Hepatocyte (in vitro differentiated cells): ENCODE results near the gene NTSR2. TPM values are rescaled to one million over a fixed set of nuclear protein-coding genes. Genes with fewer than 3 reads are reported as not detected.
A peak's percentile ranks its signal among the peaks of the same experiment; 100 is the strongest.

ENCODE experiments used
- DNase-seq: peaks from one replicate; pipeline ENCODE4 v3.0.0-alpha.2; 2016; ENCODE audit warnings: low spot score
- H2AFZ ChIP-seq: fragments of 200-600 bp; sonication (generic); 2 replicates; pipeline ENCODE4 v1.6.0; 2016; ENCODE audit warnings: antibody characterized with exemption, mild to moderate bottlenecking
- H3K27ac ChIP-seq: fragments of 200-600 bp; sonication (generic); 2 replicates; pipeline ENCODE4 v1.5.1; 2016; ENCODE audit warnings: mild to moderate bottlenecking
- H3K27me3 ChIP-seq: fragments of 200-600 bp; sonication (generic); 2 replicates; pipeline ENCODE4 v1.6.1; 2016
- H3K36me3 ChIP-seq: fragments of 200-600 bp; sonication (generic); replicated peaks from 2 replicates; pipeline ENCODE4 v1.5.1; 2016; ENCODE audit warnings: low read depth; ENCODE audit not compliant: insufficient read depth
- H3K4me1 ChIP-seq: fragments of 200-600 bp; sonication (generic); 2 replicates; pipeline ENCODE4 v1.5.1; 2016; ENCODE audit warnings: mild to moderate bottlenecking, moderate library complexity; ENCODE audit not compliant: insufficient read depth
- H3K4me2 ChIP-seq: fragments of 200-600 bp; sonication (generic); 2 replicates; pipeline ENCODE4 v1.6.0; 2016
- H3K4me3 ChIP-seq: fragments of 200-600 bp; sonication (generic); 2 replicates; pipeline ENCODE4 v1.5.1; 2016; ENCODE audit warnings: mild to moderate bottlenecking
- H3K79me2 ChIP-seq: fragments of 200-600 bp; sonication (generic); 2 replicates; pipeline ENCODE4 v1.6.0; 2017; ENCODE audit warnings: mild to moderate bottlenecking
- H3K9me2 ChIP-seq: fragments of 200-600 bp; sonication (generic); replicated peaks from 2 replicates; pipeline ENCODE4 v1.6.0; 2017; ENCODE audit warnings: mild to moderate bottlenecking; ENCODE audit not compliant: insufficient read depth
- H3K9me3 ChIP-seq: fragments of 200-600 bp; sonication (generic); 2 replicates; pipeline ENCODE4 v1.5.1; 2016; ENCODE audit warnings: low read depth, mild to moderate bottlenecking
- H4K20me1 ChIP-seq: fragments of 200-600 bp; sonication (generic); 2 replicates; pipeline ENCODE4 v1.6.0; 2016; ENCODE audit warnings: mild to moderate bottlenecking; ENCODE audit not compliant: insufficient read depth, poor library complexity, severe bottlenecking
- EZH2 ChIP-seq: fragments of 200-600 bp; sonication (generic); IDR thresholded peaks from 2 replicates; pipeline ENCODE4 v1.6.1; 2016; ENCODE audit warnings: antibody characterized with exemption, mild to moderate bottlenecking, borderline replicate concordance
- EZH2phosphoT487 ChIP-seq: fragments of 200-600 bp; sonication (generic); IDR thresholded peaks from one replicate; pipeline ENCODE4 v1.6.1; 2018; ENCODE audit warnings: antibody characterized with exemption, mild to moderate bottlenecking, low read depth, moderate library complexity; ENCODE audit not compliant: unreplicated experiment, severe bottlenecking
- WGBS: methylation state at CpG from one replicate; pipeline ENCODE4 v1.1.6; 2016; ENCODE audit warnings: low lambda C conversion rate; ENCODE audit errors: missing lambda C conversion rate; 5-methylcytosine and 5-hydroxymethylcytosine counted together
- polyA plus RNA-seq: library from polyadenylated mRNA; unstranded; fragments of >200 nt; fragmentation: Nextera tagmentation; extraction: Ambion mirVana; gene quantifications from 2 replicates; pipeline ENCODE4 v1.2.1, GENCODE V29; 2016
- total RNA-seq: library from RNA; depleted of rRNA; stranded (reverse); fragments of >200 nt; gene quantifications from 2 replicates; pipeline ENCODE4 v1.2.3, GENCODE V29; 2014
- TF ChIP-seq, protein P1 (sequence below): fragments of 200-600 bp; sonication (generic); IDR thresholded peaks from 2 replicates; pipeline ENCODE4 v1.5.1; 2016; ENCODE audit warnings: antibody characterized with exemption, mild to moderate bottlenecking; ENCODE audit not compliant: poor library complexity

NTSR2 gene
- total and polyA plus RNA-seq, 2 experiments from 2014 or later, result 0.28 TPM; not detected in 1

DNA sequence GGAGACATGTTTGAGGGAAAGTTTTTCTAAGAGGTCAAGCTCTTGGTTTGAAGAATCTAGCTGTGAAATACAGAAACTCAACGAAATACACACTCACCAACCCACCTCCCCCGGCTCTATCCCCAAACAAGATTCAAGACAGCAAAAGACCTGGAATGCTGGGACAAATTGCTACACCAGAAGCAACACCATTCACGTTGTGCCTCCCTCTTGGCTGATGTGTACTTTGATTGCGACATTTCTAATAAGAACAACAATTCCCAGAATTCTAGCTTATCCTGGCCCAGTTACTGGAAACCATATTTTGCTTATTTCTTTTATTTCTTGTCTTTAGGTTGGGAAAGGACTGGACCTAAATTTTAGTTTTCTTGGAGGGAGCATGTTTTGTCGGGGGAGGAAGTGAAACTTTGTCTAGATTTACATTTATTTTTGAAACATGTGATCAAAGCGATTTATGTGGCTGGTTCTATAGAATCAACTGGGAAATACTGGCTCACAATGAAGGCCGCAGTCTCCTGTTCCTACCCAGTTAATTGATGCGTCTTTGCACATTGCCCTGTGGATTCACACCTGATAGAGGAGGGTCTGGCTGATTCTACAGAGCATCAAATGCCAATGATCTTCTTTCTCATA lies 46.8 kb upstream of the NTSR2 start:
- no peaks in the 10 kb centered on the region for H3K9me2 ChIP-seq
- H3K4me2 ChIP-seq, result no peak overlapping the region
- peak overlapping the region; percentile 15 for H2AFZ ChIP-seq
- peaks cover 10% of the 10 kb centered on the region for H3K4me1 ChIP-seq
- DNase-seq, result peak; percentile 30
- WGBS, result 80% methylated on average over 8 of the region's 8 CpGs
- H3K79me2 ChIP-seq, result no peaks in the 10 kb centered on the region
- no peaks in the 10 kb centered on the region for H3K36me3 ChIP-seq
- TF ChIP-seq EZH2phosphoT487 (no peak), EZH2 (no peak)
- TF ChIP-seq, protein P1, sequence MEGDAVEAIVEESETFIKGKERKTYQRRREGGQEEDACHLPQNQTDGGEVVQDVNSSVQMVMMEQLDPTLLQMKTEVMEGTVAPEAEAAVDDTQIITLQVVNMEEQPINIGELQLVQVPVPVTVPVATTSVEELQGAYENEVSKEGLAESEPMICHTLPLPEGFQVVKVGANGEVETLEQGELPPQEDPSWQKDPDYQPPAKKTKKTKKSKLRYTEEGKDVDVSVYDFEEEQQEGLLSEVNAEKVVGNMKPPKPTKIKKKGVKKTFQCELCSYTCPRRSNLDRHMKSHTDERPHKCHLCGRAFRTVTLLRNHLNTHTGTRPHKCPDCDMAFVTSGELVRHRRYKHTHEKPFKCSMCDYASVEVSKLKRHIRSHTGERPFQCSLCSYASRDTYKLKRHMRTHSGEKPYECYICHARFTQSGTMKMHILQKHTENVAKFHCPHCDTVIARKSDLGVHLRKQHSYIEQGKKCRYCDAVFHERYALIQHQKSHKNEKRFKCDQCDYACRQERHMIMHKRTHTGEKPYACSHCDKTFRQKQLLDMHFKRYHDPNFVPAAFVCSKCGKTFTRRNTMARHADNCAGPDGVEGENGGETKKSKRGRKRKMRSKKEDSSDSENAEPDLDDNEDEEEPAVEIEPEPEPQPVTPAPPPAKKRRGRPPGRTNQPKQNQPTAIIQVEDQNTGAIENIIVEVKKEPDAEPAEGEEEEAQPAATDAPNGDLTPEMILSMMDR, result no peak
- H3K4me3 ChIP-seq, result no peak overlapping the region
- no peaks in the 10 kb centered on the region for H3K9me3 ChIP-seq
- no peaks in the 10 kb centered on the region for H3K27me3 ChIP-seq
- H4K20me1 ChIP-seq, result no peaks in the 10 kb centered on the region
- peak overlapping the region; percentile 64 for H3K27ac ChIP-seq

DNA sequence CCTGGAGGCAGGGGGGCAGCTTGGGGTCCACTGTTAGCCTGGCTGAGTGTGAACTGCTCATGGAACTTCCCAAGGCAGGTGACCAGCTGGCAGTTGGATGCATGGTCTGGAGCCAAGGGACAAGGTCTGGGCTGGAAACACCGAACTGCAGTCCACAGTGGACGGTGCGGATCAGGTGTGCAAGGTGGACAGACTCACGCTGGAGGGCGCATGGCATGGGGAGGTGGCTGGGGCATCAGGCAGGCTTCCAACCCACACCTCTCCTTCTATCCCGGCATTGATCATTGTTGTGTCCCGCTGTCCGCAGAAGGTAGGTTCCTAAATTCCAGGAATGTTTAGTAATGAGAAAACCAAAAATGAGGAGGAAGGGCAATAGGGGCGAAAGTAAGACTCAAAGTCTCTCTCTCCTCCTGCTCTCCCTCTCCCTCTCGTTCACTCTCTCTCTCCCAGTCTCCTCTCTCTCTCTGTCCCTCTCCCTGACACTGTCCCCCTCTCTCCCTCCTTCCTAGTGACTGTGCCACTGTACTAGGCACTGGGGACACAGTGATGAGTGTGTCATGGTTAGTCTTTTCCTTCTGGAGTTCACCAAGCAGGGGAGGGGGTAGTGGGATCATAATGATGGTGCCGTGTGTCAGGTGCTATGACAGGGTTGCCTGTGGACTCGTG lies 46.1 kb upstream of the NTSR2 start:
- Histone ChIP-seq H3K36me3 (no peaks in the 10 kb centered on the region), H3K4me3 (no peak overlapping the region), H3K4me2 (no peak overlapping the region), H3K4me1 (peaks cover 12% of the 10 kb centered on the region), H4K20me1 (no peaks in the 10 kb centered on the region), H3K27me3 (no peaks in the 10 kb centered on the region), H3K79me2 (no peaks in the 10 kb centered on the region), H2AFZ (no peak overlapping the region), H3K9me3 (no peaks in the 10 kb centered on the region), H3K27ac (no peak overlapping the region), H3K9me2 (no peaks in the 10 kb centered on the region)
- WGBS, result 95% methylated on average over 12 of the region's 12 CpGs
- TF ChIP-seq, protein P1, result no peak
- no peak for TF ChIP-seq EZH2phosphoT487
- DNase-seq, result no peak

DNA sequence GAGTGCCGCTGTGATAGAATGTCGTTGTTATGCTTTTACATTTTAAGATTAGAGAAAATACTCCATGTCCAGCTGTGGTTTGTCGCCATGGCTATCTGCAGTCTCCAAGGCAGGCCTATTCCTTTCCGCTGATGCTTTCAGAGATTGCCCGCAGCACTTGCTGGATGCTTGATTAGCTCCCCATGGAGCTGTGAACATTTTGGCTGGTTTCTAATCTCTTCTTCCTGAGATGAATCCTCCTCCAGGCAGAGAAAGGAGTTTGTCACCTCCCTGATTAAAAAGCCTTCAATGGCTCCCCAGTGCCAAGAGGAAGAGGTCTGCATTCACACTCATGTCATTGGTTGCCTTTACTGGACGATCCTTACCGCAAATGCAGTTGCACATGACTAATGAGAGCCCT lies 43.8 kb upstream of the NTSR2 start:
- no peak overlapping the region for H3K4me3 ChIP-seq
- TF ChIP-seq, protein P1, result no peak
- TF ChIP-seq EZH2phosphoT487 (no peak), EZH2 (no peak)
- no peak for DNase-seq
- no peaks in the 10 kb centered on the region for H3K36me3 ChIP-seq
- WGBS, result 77% methylated on average over 7 of the region's 7 CpGs
- no peaks in the 10 kb centered on the region for H3K9me2 ChIP-seq
- no peaks in the 10 kb centered on the region for H3K9me3 ChIP-seq
- no peak overlapping the region for H2AFZ ChIP-seq
- no peak overlapping the region for H3K4me2 ChIP-seq
- H3K79me2 ChIP-seq, result no peaks in the 10 kb centered on the region
- H3K27me3 ChIP-seq, result no peaks in the 10 kb centered on the region
- H3K27ac ChIP-seq, result no peak overlapping the region
- H3K4me1 ChIP-seq, result peaks cover 20% of the 10 kb centered on the region
- no peaks in the 10 kb centered on the region for H4K20me1 ChIP-seq
